ENCODE data around the gene RTN1. TPM values are rescaled to one million over a fixed set of nuclear protein-coding genes. Genes with fewer than 3 reads are reported as not detected.
A peak's percentile ranks its signal among the peaks of the same experiment; 100 is the strongest.

RTN1 gene
- 1 to 10 TPM in 2 of 6 experiments, under 1 TPM in 4; 0.37 to 1.9 (median 0.53) TPM for total RNA-seq
- long read RNA-seq = 0 reads

GRCh38 chr14:59870277-59871165 is at the start of gene RTN1:
Gene RTN1, minus strand, starts transcription at chr14:59870776. Its CDS starts 146 bp downstream, at chr14:59870630.
- H3K27ac ChIP-seq = no peak within 1 kb of the TSS

GRCh38 chr14:59920378-59920683 is 49.8 kb upstream of the RTN1 start:
- TF ChIP-seq POLR2A (IDR thresholded peaks at IDR 0.05) = no peak
- TF ChIP-seq CTCF (IDR thresholded peaks at IDR 0.05) = no peak
- ATAC-seq = peak in 2 of 4 donors; percentile 43 to 58
- peaks cover 0 to 8% (median 0%) of the 10 kb centered on the region in 4 donors for H3K4me1 ChIP-seq
- no peak overlapping the region for H3K27ac ChIP-seq
- no peaks in the 10 kb centered on the region for H3K9me3 ChIP-seq
- no peaks in the 10 kb centered on the region for H3K27me3 ChIP-seq
- peak overlapping the region in 1 of 3 donors; percentile 59 for H3K4me3 ChIP-seq
- no peak for DNase-seq
- H3K36me3 ChIP-seq = no peaks in the 10 kb centered on the region
- 13% methylated on average over 1 of the region's 1 CpG for WGBS (ENCODE audit: insufficient coverage, low coverage, low lambda C conversion rate, missing lambda C conversion rate)
- intact Hi-C loops (cut with DNase I) = no loop called here

More at GRCh38 chr14:59870277-59871165, at the start of gene RTN1:
- no peaks in the 10 kb centered on the region for H3K9me3 ChIP-seq
- intact Hi-C loops (cut with DNase I) = no loop called here
- peaks cover 0 to 14% of the 10 kb centered on the region in 2 donors for H3K27me3 ChIP-seq
- no peak for TF ChIP-seq POLR2A (IDR thresholded peaks at IDR 0.05)
- TF ChIP-seq CTCF (IDR thresholded peaks at IDR 0.05) = no peak
- ATAC-seq (peak; percentile 92 to 95 (median 92)), DNase-seq (peak; percentile 51 to 72 (median 69))
- 2% methylated on average over 20 of the region's 84 CpGs for WGBS (ENCODE audit: insufficient coverage, low coverage, low lambda C conversion rate, missing lambda C conversion rate)
- H3K4me3 ChIP-seq = peak within 1 kb of the TSS; percentile 41 to 59 (median 41)
- H3K4me1 ChIP-seq = peaks cover 0 to 8% (median 0%) of the 10 kb centered on the region in 4 donors
- no peaks in the 10 kb centered on the region for H3K36me3 ChIP-seq

GRCh38 chr14:59919570-59920377 is 49.2 kb upstream of the RTN1 start, which contains the start of gene LRRC9:
Gene LRRC9, plus strand, starts transcription at chr14:59920144.
- peak; percentile 66 to 84 (median 80) for DNase-seq

More at GRCh38 chr14:59919570-59920377, 49.2 kb upstream of the RTN1 start, which contains the start of gene LRRC9:
- intact Hi-C loops (cut with DNase I) = no loop called here
- no peaks in the 10 kb centered on the region for H3K36me3 ChIP-seq
- no peaks in the 10 kb centered on the region for H3K27me3 ChIP-seq
- peaks cover 0 to 8% (median 0%) of the 10 kb centered on the region in 4 donors for H3K4me1 ChIP-seq
- no peaks in the 10 kb centered on the region for H3K9me3 ChIP-seq
- ATAC-seq = peak; percentile 83 to 94 (median 89)
- WGBS (ENCODE audit: insufficient coverage, low coverage, low lambda C conversion rate, missing lambda C conversion rate) = 3% methylated on average over 30 of the region's 57 CpGs
- no peak within 1 kb of the TSS for H3K27ac ChIP-seq
- H3K4me3 ChIP-seq = peak within 1 kb of the TSS; percentile 43 to 59 (median 47)
- TF ChIP-seq CTCF (IDR thresholded peaks at IDR 0.05) (peak in 1 of 4 donors; percentile 8), POLR2A (IDR thresholded peaks at IDR 0.05) (no peak)
